ENCODE data around the gene MAST2. TPM values are rescaled to one million over a fixed set of nuclear protein-coding genes. Genes with fewer than 3 reads are reported as not detected.
A peak's percentile ranks its signal among the peaks of the same experiment; 100 is the strongest.

Gene MAST2
- total RNA-seq, 4 donors from 2014 or later, result 44.9 to 78.3 (median 68.5) TPM

DNA sequence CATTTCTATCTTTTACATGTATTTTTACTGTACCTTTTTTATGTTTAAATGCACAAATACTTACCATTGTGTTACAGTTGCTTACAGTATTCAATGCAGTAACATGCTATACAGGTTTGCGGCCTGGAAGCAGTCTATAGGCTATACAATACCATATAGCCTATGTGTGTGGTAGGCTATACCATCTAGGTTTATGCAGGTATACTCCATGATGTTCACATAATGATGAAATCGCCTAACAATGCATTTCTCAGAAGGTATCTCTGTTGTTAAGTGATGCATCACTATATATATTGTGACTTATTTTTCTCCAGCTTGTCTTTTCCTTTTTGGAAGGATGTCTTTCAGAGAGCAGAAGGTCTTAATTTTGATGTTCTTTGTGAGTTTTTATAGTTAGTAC, 103.5 kb downstream of the MAST2 start:
- H3K9me3 ChIP-seq, result peaks cover 0 to 2% (median 0%) of the 10 kb centered on the region in 4 donors
- H3K4me3 ChIP-seq, result no peak overlapping the region
- H3K27ac ChIP-seq (replicated peaks in 1 of 4), result no peak overlapping the region
- no peaks in the 10 kb centered on the region for H3K27me3 ChIP-seq
- no peak for DNase-seq (ENCODE audit: extremely low spot score)
- H3K4me1 ChIP-seq, result peaks cover 2 to 35% (median 25%) of the 10 kb centered on the region in 4 donors
- TF ChIP-seq EP300 (IDR thresholded peaks at IDR 0.05) (no peak), POLR2A (IDR thresholded peaks at IDR 0.05; ENCODE audit: low read depth) (no peak), POLR2AphosphoS5 (IDR thresholded peaks at IDR 0.05) (no peak)
- TF ChIP-seq, protein P1, sequence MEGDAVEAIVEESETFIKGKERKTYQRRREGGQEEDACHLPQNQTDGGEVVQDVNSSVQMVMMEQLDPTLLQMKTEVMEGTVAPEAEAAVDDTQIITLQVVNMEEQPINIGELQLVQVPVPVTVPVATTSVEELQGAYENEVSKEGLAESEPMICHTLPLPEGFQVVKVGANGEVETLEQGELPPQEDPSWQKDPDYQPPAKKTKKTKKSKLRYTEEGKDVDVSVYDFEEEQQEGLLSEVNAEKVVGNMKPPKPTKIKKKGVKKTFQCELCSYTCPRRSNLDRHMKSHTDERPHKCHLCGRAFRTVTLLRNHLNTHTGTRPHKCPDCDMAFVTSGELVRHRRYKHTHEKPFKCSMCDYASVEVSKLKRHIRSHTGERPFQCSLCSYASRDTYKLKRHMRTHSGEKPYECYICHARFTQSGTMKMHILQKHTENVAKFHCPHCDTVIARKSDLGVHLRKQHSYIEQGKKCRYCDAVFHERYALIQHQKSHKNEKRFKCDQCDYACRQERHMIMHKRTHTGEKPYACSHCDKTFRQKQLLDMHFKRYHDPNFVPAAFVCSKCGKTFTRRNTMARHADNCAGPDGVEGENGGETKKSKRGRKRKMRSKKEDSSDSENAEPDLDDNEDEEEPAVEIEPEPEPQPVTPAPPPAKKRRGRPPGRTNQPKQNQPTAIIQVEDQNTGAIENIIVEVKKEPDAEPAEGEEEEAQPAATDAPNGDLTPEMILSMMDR (IDR thresholded peaks at IDR 0.05), result no peak
- intact Hi-C loops (cut with DNase I), result no loop called here
- no peaks in the 10 kb centered on the region for H3K36me3 ChIP-seq
- 98% methylated on average over 2 of the region's 2 CpGs for WGBS

DNA sequence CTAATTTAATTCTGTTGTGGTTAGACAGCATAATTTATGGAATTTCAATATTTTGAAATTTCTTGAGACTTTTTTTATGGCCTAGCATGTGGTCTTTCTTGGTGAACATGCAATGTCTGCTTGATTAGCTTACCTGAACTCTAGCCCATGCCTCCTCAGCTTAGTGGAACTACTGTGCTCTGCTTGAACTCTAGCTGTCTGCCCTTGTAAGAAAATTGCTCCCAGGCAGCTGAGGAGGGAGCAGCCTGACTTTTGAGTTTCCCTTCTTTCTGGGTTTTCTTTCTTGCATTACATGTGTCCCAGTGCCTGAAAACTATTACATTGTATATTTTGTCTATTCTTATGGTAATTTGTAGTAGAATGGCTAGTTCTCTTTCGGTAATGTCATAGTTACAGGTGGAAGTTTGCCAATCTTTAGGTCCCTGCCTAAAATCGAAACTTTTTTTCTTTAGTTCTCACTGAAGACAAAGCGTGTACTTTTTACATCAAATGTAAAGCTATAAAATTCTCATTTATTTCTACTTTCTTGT, 105.3 kb downstream of the MAST2 start:
- Histone ChIP-seq H3K27ac (replicated peaks in 1 of 4) (peak overlapping the region in 2 of 4 donors; percentile 15 to 42), H3K4me1 (peaks cover 11 to 53% (median 38%) of the 10 kb centered on the region in 4 donors), H3K27me3 (no peaks in the 10 kb centered on the region), H3K36me3 (no peaks in the 10 kb centered on the region), H3K9me3 (no peaks in the 10 kb centered on the region), H3K4me3 (peak overlapping the region in 2 of 4 donors; percentile 14 to 16)
- DNase-seq (ENCODE audit: extremely low spot score), result no peak
- TF ChIP-seq POLR2A (IDR thresholded peaks at IDR 0.05; ENCODE audit: low read depth), result no peak
- no peak for TF ChIP-seq POLR2AphosphoS5 (IDR thresholded peaks at IDR 0.05)
- no peak for TF ChIP-seq EP300 (IDR thresholded peaks at IDR 0.05)
- TF ChIP-seq, protein P1 (IDR thresholded peaks at IDR 0.05), result no peak
- 56% methylated on average over 3 of the region's 3 CpGs for WGBS
- intact Hi-C loops (cut with DNase I), result no loop called here

DNA sequence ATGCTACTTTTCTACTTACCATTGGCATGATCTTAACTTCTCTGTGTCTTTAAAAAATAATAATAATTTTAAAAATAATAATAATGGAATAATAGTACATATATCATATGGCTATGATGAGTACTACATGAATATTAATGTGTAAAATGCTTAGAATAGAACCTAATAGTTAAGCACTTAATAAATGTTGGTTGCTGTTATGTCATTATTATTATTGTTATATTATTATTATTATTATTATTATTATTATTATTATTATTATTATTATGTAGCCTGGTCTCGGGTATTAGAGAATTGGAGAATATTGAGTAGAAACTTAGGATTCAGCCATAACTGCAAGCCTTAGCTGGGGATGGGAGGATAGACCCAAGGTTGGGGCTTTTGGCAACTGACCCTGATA, 108.2 kb downstream of the MAST2 start:
- no peak for DNase-seq (ENCODE audit: extremely low spot score)
- H3K4me1 ChIP-seq, result peaks cover 11 to 70% (median 50%) of the 10 kb centered on the region in 4 donors
- H3K9me3 ChIP-seq, result no peaks in the 10 kb centered on the region
- WGBS, result 97% methylated on average over 1 of the region's 1 CpG
- intact Hi-C loops (cut with DNase I), result loop anchor here (10.0 kb wide), 1 partner anchor 53 kb away; no protein-coding TSS in a partner anchor
- H3K27ac ChIP-seq (replicated peaks in 1 of 4), result peak overlapping the region in 3 of 4 donors; percentile 79 to 87 (median 85)
- no peak overlapping the region for H3K4me3 ChIP-seq
- TF ChIP-seq EP300 (IDR thresholded peaks at IDR 0.05) (no peak), POLR2AphosphoS5 (IDR thresholded peaks at IDR 0.05) (no peak), POLR2A (IDR thresholded peaks at IDR 0.05; ENCODE audit: low read depth) (no peak)
- TF ChIP-seq, protein P1 (IDR thresholded peaks at IDR 0.05), result no peak
- no peaks in the 10 kb centered on the region for H3K27me3 ChIP-seq
- H3K36me3 ChIP-seq, result no peaks in the 10 kb centered on the region

DNA sequence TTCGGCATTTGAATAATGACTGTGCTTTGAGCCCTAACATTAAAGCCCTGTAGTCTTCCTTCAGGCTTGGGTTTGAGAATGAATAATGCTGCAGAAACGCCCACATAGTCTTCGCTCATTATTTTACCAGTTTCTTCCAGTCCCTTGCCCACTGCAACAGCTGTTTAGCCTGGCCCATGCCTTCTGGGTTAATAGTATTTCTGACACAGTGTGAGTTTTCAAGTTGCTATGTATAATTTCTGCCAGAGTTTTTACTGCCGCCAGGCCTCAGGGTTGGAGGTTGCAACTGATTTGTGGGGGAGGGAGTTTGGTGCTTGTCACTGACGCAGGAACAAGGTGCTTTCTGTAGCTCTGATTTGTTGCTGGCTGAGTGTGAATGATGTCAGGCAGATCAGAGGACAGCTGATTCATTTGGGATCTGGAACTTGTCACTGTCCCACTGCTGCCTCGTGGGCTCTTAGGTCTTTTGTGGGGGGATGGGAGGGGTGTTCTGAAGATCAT, 109.8 kb downstream of the MAST2 start:
- no peaks in the 10 kb centered on the region for H3K27me3 ChIP-seq
- no peaks in the 10 kb centered on the region for H3K9me3 ChIP-seq
- no peaks in the 10 kb centered on the region for H3K36me3 ChIP-seq
- H3K4me1 ChIP-seq, result peaks cover 11 to 69% (median 50%) of the 10 kb centered on the region in 4 donors
- intact Hi-C loops (cut with DNase I), result loop anchor here (10.0 kb wide), 1 partner anchor 52 kb away; no protein-coding TSS in a partner anchor
- TF ChIP-seq POLR2AphosphoS5 (IDR thresholded peaks at IDR 0.05) (peak; percentile 93 to 96), POLR2A (IDR thresholded peaks at IDR 0.05; ENCODE audit: low read depth) (no peak), EP300 (IDR thresholded peaks at IDR 0.05) (peak; percentile 24)
- TF ChIP-seq, protein P1 (IDR thresholded peaks at IDR 0.05), result no peak
- peak overlapping the region; percentile 70 to 87 (median 82) for H3K27ac ChIP-seq (replicated peaks in 1 of 4)
- H3K4me3 ChIP-seq, result peak overlapping the region in 3 of 4 donors; percentile 10 to 27 (median 26)
- DNase-seq (ENCODE audit: extremely low spot score), result no peak
- 30% methylated on average over 6 of the region's 6 CpGs for WGBS

All from esophagus muscularis mucosa (tissue), 4 donors.